ENCODE measurements around the gene B4GALT2. TPM values are rescaled to one million over a fixed set of nuclear protein-coding genes. Genes with fewer than 3 reads are reported as not detected.

The B4GALT2 gene
- total and polyA plus RNA-seq, 12 donors = 18.2 to 47.9 (median 28.0) TPM

DNA sequence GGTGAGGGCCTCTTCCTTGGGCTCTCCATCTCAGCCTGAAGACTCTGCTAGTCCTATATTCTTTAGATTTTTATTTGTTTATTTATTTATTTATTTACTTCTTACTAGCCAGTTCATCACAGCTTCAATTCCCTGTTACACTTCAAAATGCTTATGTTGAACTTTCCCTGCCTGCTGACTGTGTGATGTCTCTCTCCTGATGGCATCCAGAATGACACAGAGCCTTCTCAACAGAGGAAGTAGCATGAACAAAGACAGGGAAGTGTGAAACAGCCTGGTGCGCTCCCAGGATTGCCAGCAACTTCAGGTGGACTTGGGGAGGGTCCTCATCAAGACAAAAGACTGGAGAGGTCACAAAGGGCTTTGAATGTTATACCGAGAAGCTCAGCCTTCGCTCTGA, 36.6 kb upstream of the B4GALT2 start:
- intact Hi-C loops (cut with DNase I) = no loop called here
- DNase-seq = no peak
- Histone ChIP-seq H3K27ac (no peak overlapping the region), H3K9me3 (replicated peaks in 1 of 3) (no peaks in the 10 kb centered on the region), H3K36me3 (replicated peaks in 1 of 2) (no peaks in the 10 kb centered on the region), H3K4me1 (replicated peaks in 1 of 2) (peaks cover 10 to 14% of the 10 kb centered on the region in 2 donors), H3K27me3 (no peaks in the 10 kb centered on the region), H3K4me3 (no peak overlapping the region)
- 87 to 94% (median 89%) methylated on average over 3 of the region's 3 CpGs for WGBS, 4 donors
- TF ChIP-seq, protein P1, sequence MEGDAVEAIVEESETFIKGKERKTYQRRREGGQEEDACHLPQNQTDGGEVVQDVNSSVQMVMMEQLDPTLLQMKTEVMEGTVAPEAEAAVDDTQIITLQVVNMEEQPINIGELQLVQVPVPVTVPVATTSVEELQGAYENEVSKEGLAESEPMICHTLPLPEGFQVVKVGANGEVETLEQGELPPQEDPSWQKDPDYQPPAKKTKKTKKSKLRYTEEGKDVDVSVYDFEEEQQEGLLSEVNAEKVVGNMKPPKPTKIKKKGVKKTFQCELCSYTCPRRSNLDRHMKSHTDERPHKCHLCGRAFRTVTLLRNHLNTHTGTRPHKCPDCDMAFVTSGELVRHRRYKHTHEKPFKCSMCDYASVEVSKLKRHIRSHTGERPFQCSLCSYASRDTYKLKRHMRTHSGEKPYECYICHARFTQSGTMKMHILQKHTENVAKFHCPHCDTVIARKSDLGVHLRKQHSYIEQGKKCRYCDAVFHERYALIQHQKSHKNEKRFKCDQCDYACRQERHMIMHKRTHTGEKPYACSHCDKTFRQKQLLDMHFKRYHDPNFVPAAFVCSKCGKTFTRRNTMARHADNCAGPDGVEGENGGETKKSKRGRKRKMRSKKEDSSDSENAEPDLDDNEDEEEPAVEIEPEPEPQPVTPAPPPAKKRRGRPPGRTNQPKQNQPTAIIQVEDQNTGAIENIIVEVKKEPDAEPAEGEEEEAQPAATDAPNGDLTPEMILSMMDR (IDR thresholded peaks at IDR 0.05) = no peak

DNA sequence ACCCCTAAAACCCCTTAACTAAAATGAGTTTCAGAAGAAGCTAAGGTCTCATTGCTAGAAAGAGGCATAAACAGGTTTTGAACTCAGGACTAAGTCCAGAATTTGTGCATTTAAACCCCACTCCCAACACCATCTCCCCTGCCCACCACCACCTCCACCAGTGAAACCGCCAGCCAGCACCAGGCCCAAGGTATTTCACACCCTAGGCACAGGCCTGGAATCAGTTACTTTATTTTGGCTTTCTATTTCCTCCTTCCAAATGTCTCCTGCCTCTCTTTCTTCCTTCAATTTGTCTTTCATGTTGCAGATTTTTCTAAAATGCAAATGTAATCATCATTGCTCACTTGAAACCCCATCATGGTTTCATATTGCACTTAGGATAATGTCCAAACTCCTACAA, 34.1 kb upstream of the B4GALT2 start:
- no peak for DNase-seq
- TF ChIP-seq, protein P1 (IDR thresholded peaks at IDR 0.05) = no peak
- TF ChIP-seq POLR2A (IDR thresholded peaks at IDR 0.05) = no peak
- Histone ChIP-seq H3K36me3 (replicated peaks in 1 of 2) (peaks cover 0 to 4% of the 10 kb centered on the region in 2 donors), H3K27ac (no peak overlapping the region), H3K4me1 (replicated peaks in 1 of 2) (peaks cover 23 to 27% of the 10 kb centered on the region in 2 donors), H3K4me3 (no peak overlapping the region), H3K9me3 (replicated peaks in 1 of 3) (no peaks in the 10 kb centered on the region), H3K27me3 (no peaks in the 10 kb centered on the region)
- intact Hi-C loops (cut with DNase I) = no loop called here
- 96 to 100% (median 99%) methylated on average over 1 of the region's 1 CpG for WGBS, 4 donors

DNA sequence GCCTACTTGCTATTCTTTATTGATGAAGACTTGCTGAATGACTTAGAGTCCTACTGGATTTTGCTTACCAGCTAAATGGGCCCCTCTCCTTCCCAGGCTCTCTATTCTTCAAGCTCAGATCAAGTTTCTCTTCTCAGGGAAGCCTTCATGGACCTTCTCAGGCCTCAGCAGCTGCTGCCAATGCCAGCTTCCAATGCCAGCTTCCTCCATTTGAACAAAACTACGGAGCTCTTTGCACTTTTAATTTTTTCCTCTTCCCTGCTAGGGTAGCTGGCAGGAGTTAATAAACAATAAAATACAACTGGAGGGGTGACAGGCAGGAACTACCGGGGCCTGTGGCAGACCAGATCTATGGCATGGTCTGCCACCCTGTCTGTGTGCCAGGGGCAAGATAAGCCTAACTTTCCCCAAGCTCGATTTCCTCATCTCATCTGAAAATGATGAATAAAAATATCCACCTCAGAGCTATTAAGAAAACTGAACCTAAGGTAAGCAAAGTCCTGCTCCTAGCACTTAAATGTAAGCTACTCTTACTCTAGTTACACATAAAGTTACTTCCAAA, 33.3 kb upstream of the B4GALT2 start:
- H3K4me1 ChIP-seq (replicated peaks in 1 of 2) = peaks cover 23 to 27% of the 10 kb centered on the region in 2 donors
- H3K27me3 ChIP-seq = no peaks in the 10 kb centered on the region
- no peak for TF ChIP-seq POLR2A (IDR thresholded peaks at IDR 0.05)
- TF ChIP-seq, protein P1 (IDR thresholded peaks at IDR 0.05) = no peak
- H3K9me3 ChIP-seq (replicated peaks in 1 of 3) = no peaks in the 10 kb centered on the region
- intact Hi-C loops (cut with DNase I) = no loop called here
- 4 to 10% (median 5%) methylated on average over 3 of the region's 3 CpGs for WGBS, 4 donors
- H3K4me3 ChIP-seq = peak overlapping the region in 2 of 4 donors; percentile 47 to 84
- peak overlapping the region in 4 of 5 donors; percentile 93 to 100 (median 98) for H3K27ac ChIP-seq
- peak in 3 of 7 donors; percentile 23 to 45 (median 41) for DNase-seq
- peaks cover 0 to 7% of the 10 kb centered on the region in 2 donors for H3K36me3 ChIP-seq (replicated peaks in 1 of 2)

DNA sequence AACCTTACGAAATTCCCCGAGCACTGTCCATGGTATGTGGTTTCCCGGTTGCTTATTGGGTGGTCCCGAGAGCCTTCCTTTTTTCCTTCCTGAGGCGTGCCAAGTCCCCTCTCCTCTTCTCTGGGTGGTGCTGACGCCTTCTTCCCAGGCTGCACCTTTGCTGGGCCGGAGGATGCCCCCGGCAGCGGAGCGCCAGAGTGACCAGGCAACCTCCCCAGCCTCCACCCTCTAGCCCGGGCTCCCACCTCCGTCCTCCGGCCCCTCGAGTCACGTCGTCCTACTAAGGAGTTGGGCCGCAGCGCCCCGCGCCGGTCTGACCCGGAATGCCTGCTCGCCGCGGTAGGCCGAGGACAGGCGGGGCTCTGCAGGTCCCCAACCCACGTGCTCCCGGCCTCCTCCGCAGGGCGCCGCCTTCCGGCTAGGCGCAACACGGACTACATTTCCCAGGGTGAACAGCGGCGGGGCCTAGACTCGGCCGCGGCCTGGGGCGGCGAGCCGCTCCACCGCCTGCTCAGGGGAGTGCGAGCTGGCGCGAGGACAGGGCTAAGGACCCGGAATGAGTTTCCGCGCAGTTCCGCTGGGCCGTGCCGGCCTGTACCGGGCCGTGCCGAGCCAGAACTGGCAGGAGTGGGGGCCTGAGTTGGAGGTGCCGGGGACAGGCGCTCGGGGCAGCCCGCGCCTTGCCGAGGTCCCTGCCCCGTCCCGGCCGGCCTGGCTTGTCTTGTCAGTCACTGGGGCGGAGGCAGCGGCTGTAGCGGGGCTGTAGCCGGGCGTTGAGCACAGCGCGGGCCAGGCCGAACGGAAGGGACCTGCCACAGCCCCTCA, 32.6 kb upstream of the B4GALT2 start, which contains the start of gene IPO13:
Gene IPO13, plus strand, starts transcription at position 715 of the 825 bp plus-strand sequence. CDS start 651 bp downstream, outside the sequence.
- Histone ChIP-seq H3K9me3 (replicated peaks in 1 of 3) (no peaks in the 10 kb centered on the region), H3K36me3 (replicated peaks in 1 of 2) (peaks cover 0 to 7% of the 10 kb centered on the region in 2 donors), H3K27me3 (no peaks in the 10 kb centered on the region), H3K4me3 (peak within 1 kb of the TSS; percentile 47 to 84 (median 68)), H3K27ac (peak within 1 kb of the TSS; percentile 91 to 100 (median 97)), H3K4me1 (replicated peaks in 1 of 2) (peaks cover 23 to 27% of the 10 kb centered on the region in 2 donors)
- DNase-seq = peak; percentile 95 to 97 (median 96)
- 0 to 2% (median 1%) methylated on average over 24 to 74 of the region's 74 CpGs for WGBS, 4 donors
- peak; percentile 76 to 77 for TF ChIP-seq POLR2A (IDR thresholded peaks at IDR 0.05)
- TF ChIP-seq, protein P1 (IDR thresholded peaks at IDR 0.05) = peak; percentile 63 to 90 (median 71)
- intact Hi-C loops (cut with DNase I) = no loop called here

Data from adrenal gland (tissue), 12 donors.